PC-3 (cell line): ENCODE measurements around the gene TUBGCP2. TPM values are rescaled to one million over a fixed set of nuclear protein-coding genes. Genes with fewer than 3 reads are reported as not detected.
A peak's percentile ranks its signal among the peaks of the same experiment; 100 is the strongest.

Experiments
- ATAC-seq: fragments of 200-7000 bp; cut with Tn5 transposase; 2 replicates; pipeline ENCODE4 v1.9.1; 2020; ENCODE audit warnings: mild to moderate bottlenecking, moderate library complexity
- BruUV-seq: library from RNA; stranded (reverse); fragments of 400-500 nt; replicated peaks from 2 replicates; lab custom pipeline; 2021; lab: Mats Ljungman, UMichigan
- CTCF ChIA-PET: fragments of 300-600 bp; sonication (Branson Sonifier 250); formaldehyde crosslinking; loops from one replicate; lab custom pipeline; 2022; ENCODE audit warnings: antibody characterized with exemption; lab: Charles Lee
- POLR2A ChIA-PET: fragments of 300-600 bp; sonication (Branson Sonifier 250); formaldehyde crosslinking; loops from one replicate; lab custom pipeline; 2022; ENCODE audit warnings: antibody characterized with exemption; ENCODE audit not compliant: unreplicated experiment; lab: Charles Lee
- DNase-seq: peaks from one replicate; pipeline ENCODE4 v3.0.0-alpha.2; 2015
- H2AFZ ChIP-seq: fragments of 300-600 bp; sonication (generic); 2 replicates; pipeline ENCODE4 v1.6.0; 2016; ENCODE audit warnings: antibody characterized with exemption, low read length
- H3F3A ChIP-seq: fragments of 300-600 bp; sonication (generic); one replicate; pipeline ENCODE4 v1.6.0; 2017; ENCODE audit warnings: antibody characterized with exemption, low read length, control low read depth, mild to moderate bottlenecking; ENCODE audit not compliant: unreplicated experiment
- H3K27ac ChIP-seq: fragments of 300-600 bp; sonication (generic); 2 replicates; pipeline ENCODE4 v1.5.1; 2016; ENCODE audit warnings: mild to moderate bottlenecking, low read length
- H3K27me3 ChIP-seq: fragments of 300-600 bp; sonication (generic); 2 replicates; pipeline ENCODE4 v1.6.1; 2016; ENCODE audit warnings: low read length, mixed read lengths
- H3K36me3 ChIP-seq: fragments of 300-600 bp; sonication (generic); 2 replicates; pipeline ENCODE4 v1.6.1; 2016; ENCODE audit warnings: low read depth, mixed run types, low read length, mixed read lengths
- H3K4me1 ChIP-seq: fragments of 300-600 bp; sonication (generic); 2 replicates; pipeline ENCODE4 v1.5.1; 2016; ENCODE audit warnings: low read length; ENCODE audit not compliant: insufficient read depth
- H3K4me2 ChIP-seq: fragments of 300-600 bp; sonication (generic); 2 replicates; pipeline ENCODE4 v1.6.0; 2016; ENCODE audit warnings: low read length
- H3K4me3 ChIP-seq: fragments of 300-600 bp; sonication (generic); 2 replicates; pipeline ENCODE4 v1.5.1; 2016; ENCODE audit warnings: mild to moderate bottlenecking, low read length, mixed read lengths
- H3K79me2 ChIP-seq: fragments of 300-600 bp; sonication (generic); 2 replicates; pipeline ENCODE4 v1.6.1; 2017; ENCODE audit warnings: low read length, mixed read lengths
- H3K9ac ChIP-seq: fragments of 300-600 bp; sonication (generic); 2 replicates; pipeline ENCODE4 v1.6.0; 2016; ENCODE audit warnings: mild to moderate bottlenecking, low read length
- H3K9me2 ChIP-seq: fragments of 300-600 bp; sonication (generic); replicated peaks from 2 replicates; pipeline ENCODE4 v1.6.1; 2016; ENCODE audit warnings: mixed run types, low read length, mixed read lengths
- H3K9me3 ChIP-seq: fragments of 300-600 bp; sonication (generic); 2 replicates; pipeline ENCODE4 v1.6.1; 2016; ENCODE audit warnings: low read length, mixed read lengths
- H4K20me1 ChIP-seq: fragments of 300-600 bp; sonication (generic); 2 replicates; pipeline ENCODE4 v1.6.1; 2016; ENCODE audit warnings: low read length, mixed read lengths
- EZH2 ChIP-seq: fragments of 300-600 bp; sonication (generic); IDR thresholded peaks from one replicate; pipeline ENCODE4 v1.6.1; 2017; ENCODE audit warnings: antibody characterized with exemption, mild to moderate bottlenecking, low read length; ENCODE audit not compliant: unreplicated experiment
- EZH2phosphoT487 ChIP-seq: fragments of 300-600 bp; sonication (generic); IDR thresholded peaks from 2 replicates; pipeline ENCODE4 v1.6.1; 2018; ENCODE audit warnings: mild to moderate bottlenecking, antibody characterized with exemption, low read length, borderline replicate concordance
- intact Hi-C: fragments of 100-400 bp; cut with micrococcal nuclease; formaldehyde crosslinking; loops from 2 replicates; pipeline ENCODE4 v1.9.0; 2023
- total RNA-seq: library from RNA; depleted of rRNA; stranded (reverse); fragments of >200 nt; gene quantifications from 2 replicates; pipeline ENCODE4 v1.2.3, GENCODE V29; 2014
- TF ChIP-seq, protein P1 (sequence below): fragments of 300-600 bp; sonication (generic); conservative IDR thresholded peaks from 2 replicates; pipeline ENCODE4 v1.5.1; 2017; ENCODE audit warnings: antibody characterized with exemption, low read depth, mild to moderate bottlenecking, low read length

TUBGCP2 gene
- total RNA-seq, 1 experiment from 2014 or later: 72.9 TPM

DNA sequence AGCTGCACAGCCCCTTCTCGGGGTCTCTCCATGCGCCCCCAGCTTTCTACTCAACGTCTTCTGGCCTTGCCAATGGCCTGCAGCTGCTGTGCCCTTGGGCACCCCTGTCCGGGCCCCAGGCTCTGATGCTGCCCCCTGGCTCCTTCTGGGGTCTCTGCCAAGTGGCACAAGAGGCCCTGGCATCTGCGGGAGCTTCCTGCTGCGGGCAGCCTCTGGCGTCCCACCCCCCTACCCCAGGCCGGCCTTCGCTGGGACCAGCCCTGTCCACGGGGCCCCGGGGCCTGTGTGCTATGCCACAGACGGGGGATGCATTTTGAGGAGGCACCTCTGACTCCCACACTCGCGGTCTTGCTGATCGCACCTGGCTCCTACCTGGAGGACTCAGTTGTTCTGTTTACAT is 68.7 kb downstream of the TUBGCP2 start:
- Histone ChIP-seq H3K27ac (no peak overlapping the region), H3K9me3 (no peaks in the 10 kb centered on the region), H3K27me3 (peaks cover 30% of the 10 kb centered on the region), H4K20me1 (no peaks in the 10 kb centered on the region), H3K9me2 (no peaks in the 10 kb centered on the region), H3K4me1 (no peaks in the 10 kb centered on the region), H3K4me3 (no peak overlapping the region), H3K4me2 (no peak overlapping the region), H2AFZ (no peak overlapping the region), H3K9ac (no peak overlapping the region), H3K36me3 (no peaks in the 10 kb centered on the region), H3F3A (no peaks in the 10 kb centered on the region), H3K79me2 (no peaks in the 10 kb centered on the region)
- ATAC-seq (no peak), DNase-seq (no peak)
- CTCF ChIA-PET: no interaction called here
- intact Hi-C loops: no loop called here
- POLR2A ChIA-PET: no interaction called here
- BruUV-seq: no TSS peak
- TF ChIP-seq, protein P1, sequence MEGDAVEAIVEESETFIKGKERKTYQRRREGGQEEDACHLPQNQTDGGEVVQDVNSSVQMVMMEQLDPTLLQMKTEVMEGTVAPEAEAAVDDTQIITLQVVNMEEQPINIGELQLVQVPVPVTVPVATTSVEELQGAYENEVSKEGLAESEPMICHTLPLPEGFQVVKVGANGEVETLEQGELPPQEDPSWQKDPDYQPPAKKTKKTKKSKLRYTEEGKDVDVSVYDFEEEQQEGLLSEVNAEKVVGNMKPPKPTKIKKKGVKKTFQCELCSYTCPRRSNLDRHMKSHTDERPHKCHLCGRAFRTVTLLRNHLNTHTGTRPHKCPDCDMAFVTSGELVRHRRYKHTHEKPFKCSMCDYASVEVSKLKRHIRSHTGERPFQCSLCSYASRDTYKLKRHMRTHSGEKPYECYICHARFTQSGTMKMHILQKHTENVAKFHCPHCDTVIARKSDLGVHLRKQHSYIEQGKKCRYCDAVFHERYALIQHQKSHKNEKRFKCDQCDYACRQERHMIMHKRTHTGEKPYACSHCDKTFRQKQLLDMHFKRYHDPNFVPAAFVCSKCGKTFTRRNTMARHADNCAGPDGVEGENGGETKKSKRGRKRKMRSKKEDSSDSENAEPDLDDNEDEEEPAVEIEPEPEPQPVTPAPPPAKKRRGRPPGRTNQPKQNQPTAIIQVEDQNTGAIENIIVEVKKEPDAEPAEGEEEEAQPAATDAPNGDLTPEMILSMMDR: no peak
- TF ChIP-seq EZH2: no peak
- TF ChIP-seq EZH2phosphoT487: no peak

DNA sequence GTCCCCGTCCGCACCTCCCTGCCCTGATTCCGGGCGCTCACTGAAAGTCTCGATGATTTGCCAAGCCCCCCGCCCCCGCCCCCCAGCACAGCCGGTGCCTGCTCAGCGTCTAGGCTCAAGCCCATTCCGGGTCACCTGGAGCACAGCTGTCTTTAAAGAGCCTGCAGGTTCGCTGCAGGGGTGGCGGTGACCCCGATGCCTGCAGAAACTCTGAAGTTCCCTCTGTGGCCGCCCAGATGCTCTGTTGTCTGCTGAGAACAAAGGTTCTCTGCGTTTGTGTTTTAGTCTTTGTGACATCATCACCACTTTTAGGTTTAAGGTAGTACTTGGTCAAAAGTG is 70.2 kb downstream of the TUBGCP2 start:
- Histone ChIP-seq H4K20me1 (no peaks in the 10 kb centered on the region), H3K9ac (no peak overlapping the region), H3K36me3 (no peaks in the 10 kb centered on the region), H3K27me3 (peaks cover 30% of the 10 kb centered on the region), H3K27ac (no peak overlapping the region), H3K4me3 (no peak overlapping the region), H3F3A (no peaks in the 10 kb centered on the region), H3K9me3 (no peaks in the 10 kb centered on the region), H3K9me2 (no peaks in the 10 kb centered on the region), H2AFZ (no peak overlapping the region), H3K79me2 (no peaks in the 10 kb centered on the region), H3K4me2 (no peak overlapping the region), H3K4me1 (no peaks in the 10 kb centered on the region)
- BruUV-seq: no TSS peak
- POLR2A ChIA-PET: no interaction called here
- intact Hi-C loops: no loop called here
- ATAC-seq (no peak), DNase-seq (no peak)
- TF ChIP-seq EZH2 (no peak), EZH2phosphoT487 (no peak)
- TF ChIP-seq, protein P1: no peak
- CTCF ChIA-PET: no interaction called here

DNA sequence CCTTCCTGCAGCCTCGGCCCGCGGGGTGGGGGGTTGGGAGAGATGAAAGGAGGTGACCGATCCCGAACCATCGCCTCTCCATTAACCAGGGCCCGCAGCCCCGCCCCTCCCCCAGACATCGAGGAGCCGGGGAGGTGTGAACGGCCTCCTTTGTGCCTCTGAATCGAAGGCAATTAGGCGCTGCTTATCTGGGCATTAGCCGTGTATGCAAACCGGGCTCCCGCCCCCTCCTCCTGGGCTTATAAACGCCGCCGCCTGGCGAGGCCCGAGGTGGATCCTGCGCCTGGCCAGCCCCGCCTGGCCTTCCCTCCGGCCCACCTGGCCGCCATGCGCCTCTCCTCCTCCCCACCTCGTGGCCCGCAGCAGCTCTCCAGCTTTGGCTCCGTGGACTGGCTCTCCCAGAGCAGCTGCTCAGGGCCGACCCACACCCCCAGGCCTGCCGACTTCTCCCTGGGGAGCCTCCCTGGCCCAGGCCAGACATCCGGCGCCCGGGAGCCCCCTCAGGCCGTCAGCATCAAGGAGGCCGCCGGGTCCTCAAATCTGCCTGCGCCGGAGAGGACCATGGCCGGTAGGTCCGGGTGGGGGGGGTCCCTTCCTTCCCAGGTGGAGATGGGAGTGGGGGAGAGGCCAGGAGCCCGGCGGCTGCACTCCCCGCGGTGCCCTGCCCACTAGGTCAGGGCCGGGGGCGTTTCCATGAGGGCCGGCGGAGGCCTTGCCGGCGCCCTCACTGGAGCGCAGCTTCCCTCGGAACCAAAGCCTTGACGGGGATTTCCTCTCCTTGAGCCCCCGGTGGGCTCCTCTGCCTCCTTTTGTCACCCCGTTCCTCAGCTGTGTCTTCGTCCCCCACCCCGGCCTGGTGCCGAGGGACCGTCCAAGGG is 70.8 kb downstream of the TUBGCP2 start, which contains the start of gene VENTX:
TSS of gene VENTX (plus strand) at position 268 of the 878 bp plus-strand sequence. CDS start at position 328, 60 bp downstream.
- Histone ChIP-seq H3K4me1 (no peaks in the 10 kb centered on the region), H3K79me2 (no peaks in the 10 kb centered on the region), H3K27ac (no peak within 1 kb of the TSS), H3K36me3 (no peaks in the 10 kb centered on the region), H3K4me3 (no peak within 1 kb of the TSS), H3K9ac (no peak within 1 kb of the TSS), H3K9me3 (no peaks in the 10 kb centered on the region), H2AFZ (no peak within 1 kb of the TSS), H3F3A (no peaks in the 10 kb centered on the region), H3K27me3 (peaks cover 30% of the 10 kb centered on the region), H3K9me2 (no peaks in the 10 kb centered on the region), H4K20me1 (no peaks in the 10 kb centered on the region), H3K4me2 (no peak within 1 kb of the TSS)
- DNase-seq (no peak), ATAC-seq (no peak)
- BruUV-seq: no TSS peak
- intact Hi-C loops: no loop called here
- ChIA-PET POLR2A (no interaction called here), CTCF (no interaction called here)
- no peak for TF ChIP-seq EZH2phosphoT487
- TF ChIP-seq EZH2: peak; percentile 25
